Mesendoderm (in vitro differentiated cells): Measurements from ENCODE around the gene ABCC3.
A peak's percentile ranks its signal among the peaks of the same experiment; 100 is the strongest.

Source experiments
- DNase-seq: peaks from one replicate; pipeline ENCODE4 v3.0.0; 2013
- H2AK5ac ChIP-seq: 2 replicates; pipeline ENCODE4 v1.6.1; 2013; ENCODE audit warnings: low read length, inconsistent platforms
- H2BK120ac ChIP-seq: 2 replicates; pipeline ENCODE4 v1.6.1; 2013; ENCODE audit warnings: low read depth, mild to moderate bottlenecking, low read length, moderate library complexity, mixed read lengths
- H2BK15ac ChIP-seq: replicated peaks from 2 replicates; pipeline ENCODE4 v1.6.1; 2013; ENCODE audit warnings: low read depth, mild to moderate bottlenecking, moderate library complexity
- H2BK5ac ChIP-seq: 2 replicates; pipeline ENCODE4 v1.6.1; 2013; ENCODE audit warnings: low read length, inconsistent platforms
- H3K18ac ChIP-seq: 2 replicates; pipeline ENCODE4 v1.6.1; 2013; ENCODE audit warnings: mild to moderate bottlenecking, low read length, mixed read lengths
- H3K23ac ChIP-seq: one replicate; pipeline ENCODE4 v1.6.1; 2013; ENCODE audit warnings: low read length
- H3K27ac ChIP-seq: 2 replicates; pipeline ENCODE4 v1.5.1; 2013; ENCODE audit warnings: low read depth, mild to moderate bottlenecking, inconsistent platforms, low read length, moderate library complexity
- H3K27me3 ChIP-seq: 2 replicates; pipeline ENCODE4 v1.6.1; 2013; ENCODE audit warnings: low read length, control low read depth, mild to moderate bottlenecking, inconsistent platforms; ENCODE audit not compliant: insufficient read depth, poor library complexity
- H3K36me3 ChIP-seq: 2 replicates; pipeline ENCODE4 v1.6.1; 2013; ENCODE audit warnings: low read length, inconsistent platforms; ENCODE audit not compliant: control insufficient read depth, insufficient read depth
- H3K4ac ChIP-seq: one replicate; pipeline ENCODE4 v1.6.1; 2013; ENCODE audit warnings: low read depth, mild to moderate bottlenecking, low read length, moderate library complexity
- H3K4me1 ChIP-seq: 2 replicates; pipeline ENCODE4 v1.6.1; 2013; ENCODE audit warnings: low read depth, low read length, inconsistent platforms; ENCODE audit not compliant: control insufficient read depth
- H3K4me2 ChIP-seq: 2 replicates; pipeline ENCODE4 v1.6.1; 2013; ENCODE audit warnings: low read length
- H3K4me3 ChIP-seq: 2 replicates; pipeline ENCODE4 v1.5.1; 2013; ENCODE audit warnings: mild to moderate bottlenecking, low read length
- H3K56ac ChIP-seq: one replicate; pipeline ENCODE4 v1.6.1; 2013; ENCODE audit warnings: low read length
- H3K79me1 ChIP-seq: 2 replicates; pipeline ENCODE4 v1.6.1; 2013; ENCODE audit warnings: low read length, inconsistent platforms
- H3K79me2 ChIP-seq: 2 replicates; pipeline ENCODE4 v1.6.1; 2013; ENCODE audit warnings: mild to moderate bottlenecking, low read length; ENCODE audit not compliant: control insufficient read depth, insufficient read depth
- H3K9ac ChIP-seq: 2 replicates; pipeline ENCODE4 v1.6.1; 2013; ENCODE audit warnings: low read length, inconsistent platforms
- H4K5ac ChIP-seq: one replicate; pipeline ENCODE4 v1.6.1; 2013; ENCODE audit warnings: low read length
- H4K8ac ChIP-seq: one replicate; pipeline ENCODE4 v1.6.1; 2013; ENCODE audit warnings: low read depth, mild to moderate bottlenecking, control low read depth, low read length, moderate library complexity
- WGBS: extraction: QIAGEN DNeasy Blood & Tissue Kit; methylation state at CpG from one replicate; pipeline ENCODE4 v1.1.7; 2013; ENCODE audit warnings: low lambda C conversion rate, missing lambda C conversion rate; ENCODE audit not compliant: insufficient coverage; ENCODE audit errors: extremely low coverage; 5-methylcytosine and 5-hydroxymethylcytosine counted together

ABCC3 gene

GRCh38 chr17:50636804-50637195 is 2.1 kb downstream of the ABCC3 start:
- H2BK120ac ChIP-seq, result no peak overlapping the region
- no peak overlapping the region for H2BK5ac ChIP-seq
- peaks cover 24% of the 10 kb centered on the region for H3K27me3 ChIP-seq
- no peak overlapping the region for H3K4me3 ChIP-seq
- no peaks in the 10 kb centered on the region for H3K79me1 ChIP-seq
- H3K9ac ChIP-seq, result no peak overlapping the region
- H3K18ac ChIP-seq, result no peak overlapping the region
- peaks cover 12% of the 10 kb centered on the region for H3K4me1 ChIP-seq
- H3K27ac ChIP-seq, result no peak overlapping the region
- no CpG with 5 or more reads among the region's 7 CpGs for WGBS
- H3K4me2 ChIP-seq, result no peak overlapping the region
- H4K5ac ChIP-seq, result no peak overlapping the region
- no peak for DNase-seq
- H2AK5ac ChIP-seq, result no peak overlapping the region
- no peak overlapping the region for H3K23ac ChIP-seq
- no peak overlapping the region for H3K4ac ChIP-seq
- H3K56ac ChIP-seq, result no peak overlapping the region
- H3K79me2 ChIP-seq, result no peaks in the 10 kb centered on the region
- H3K36me3 ChIP-seq, result no peaks in the 10 kb centered on the region
- no peak overlapping the region for H2BK15ac ChIP-seq
- H4K8ac ChIP-seq, result no peak overlapping the region

GRCh38 chr17:50637829-50638605 is 3.3 kb downstream of the ABCC3 start:
- H3K18ac ChIP-seq, result no peak overlapping the region
- no peak overlapping the region for H3K9ac ChIP-seq
- peaks cover 12% of the 10 kb centered on the region for H3K4me1 ChIP-seq
- H3K79me2 ChIP-seq, result no peaks in the 10 kb centered on the region
- H4K8ac ChIP-seq, result no peak overlapping the region
- no peak overlapping the region for H3K4me3 ChIP-seq
- H3K4ac ChIP-seq, result no peak overlapping the region
- no peak overlapping the region for H2AK5ac ChIP-seq
- H3K27ac ChIP-seq, result no peak overlapping the region
- H3K23ac ChIP-seq, result no peak overlapping the region
- no peak overlapping the region for H2BK15ac ChIP-seq
- H2BK120ac ChIP-seq, result no peak overlapping the region
- no peaks in the 10 kb centered on the region for H3K36me3 ChIP-seq
- WGBS, result no CpG with 5 or more reads among the region's 7 CpGs
- peaks cover 24% of the 10 kb centered on the region for H3K27me3 ChIP-seq
- H2BK5ac ChIP-seq, result no peak overlapping the region
- H3K56ac ChIP-seq, result peak overlapping the region; percentile 38
- no peak for DNase-seq
- no peak overlapping the region for H4K5ac ChIP-seq
- no peaks in the 10 kb centered on the region for H3K79me1 ChIP-seq
- H3K4me2 ChIP-seq, result no peak overlapping the region

GRCh38 chr17:50638606-50638965 is 3.9 kb downstream of the ABCC3 start:
- DNase-seq, result peak; percentile 64
- Histone ChIP-seq H2BK120ac (no peak overlapping the region), H3K9ac (no peak overlapping the region), H3K4me3 (no peak overlapping the region), H4K8ac (no peak overlapping the region), H3K27ac (no peak overlapping the region), H3K23ac (no peak overlapping the region), H3K18ac (no peak overlapping the region), H2AK5ac (no peak overlapping the region), H2BK15ac (no peak overlapping the region), H3K79me1 (no peaks in the 10 kb centered on the region), H3K36me3 (no peaks in the 10 kb centered on the region), H4K5ac (no peak overlapping the region), H3K4ac (no peak overlapping the region), H3K4me2 (no peak overlapping the region), H2BK5ac (no peak overlapping the region), H3K79me2 (no peaks in the 10 kb centered on the region), H3K4me1 (peaks cover 12% of the 10 kb centered on the region), H3K27me3 (peaks cover 22% of the 10 kb centered on the region), H3K56ac (no peak overlapping the region)
- WGBS, result no CpG with 5 or more reads among the region's 2 CpGs

GRCh38 chr17:50638966-50639713 is 4.5 kb downstream of the ABCC3 start:
- Histone ChIP-seq H3K4me3 (no peak overlapping the region), H3K4me1 (peaks cover 12% of the 10 kb centered on the region)

GRCh38 chr17:50640686-50641351 is 6.1 kb downstream of the ABCC3 start:
- Histone ChIP-seq H3K79me1 (no peaks in the 10 kb centered on the region), H2BK120ac (no peak overlapping the region), H3K56ac (peak overlapping the region; percentile 57), H3K36me3 (no peaks in the 10 kb centered on the region), H2BK5ac (no peak overlapping the region), H3K4me3 (no peak overlapping the region), H3K27ac (no peak overlapping the region), H3K9ac (no peak overlapping the region), H3K4ac (peak overlapping the region; percentile 18), H3K18ac (no peak overlapping the region), H2AK5ac (no peak overlapping the region), H3K4me1 (peaks cover 12% of the 10 kb centered on the region), H3K4me2 (no peak overlapping the region), H4K8ac (no peak overlapping the region), H3K27me3 (peaks cover 3% of the 10 kb centered on the region), H2BK15ac (no peak overlapping the region), H3K23ac (no peak overlapping the region), H3K79me2 (no peaks in the 10 kb centered on the region), H4K5ac (no peak overlapping the region)
- peak; percentile 76 for DNase-seq
- WGBS, result no CpG with 5 or more reads among the region's 12 CpGs

More at GRCh38 chr17:50638966-50639713, 4.5 kb downstream of the ABCC3 start:
- no peak overlapping the region for H3K9ac ChIP-seq
- H4K8ac ChIP-seq, result no peak overlapping the region
- H3K4me2 ChIP-seq, result no peak overlapping the region
- no peak overlapping the region for H3K4ac ChIP-seq
- no peak overlapping the region for H3K27ac ChIP-seq
- H3K79me1 ChIP-seq, result no peaks in the 10 kb centered on the region
- H3K18ac ChIP-seq, result peak overlapping the region; percentile 0
- DNase-seq, result peak; percentile 93
- no peaks in the 10 kb centered on the region for H3K36me3 ChIP-seq
- no peak overlapping the region for H2AK5ac ChIP-seq
- H3K23ac ChIP-seq, result no peak overlapping the region
- H3K27me3 ChIP-seq, result peaks cover 17% of the 10 kb centered on the region
- H3K79me2 ChIP-seq, result no peaks in the 10 kb centered on the region
- peak overlapping the region; percentile 1 for H3K56ac ChIP-seq
- no CpG with 5 or more reads among the region's 9 CpGs for WGBS
- no peak overlapping the region for H2BK120ac ChIP-seq
- H4K5ac ChIP-seq, result no peak overlapping the region
- H2BK5ac ChIP-seq, result no peak overlapping the region
- no peak overlapping the region for H2BK15ac ChIP-seq
